OCI-LY7 (cell line): Measurements from ENCODE around the gene ANKS1A.

Experiments used
- EZH2phosphoT487 ChIP-seq: fragments of 200-600 bp; sonication (generic); IDR thresholded peaks from 2 replicates; pipeline ENCODE4 v1.6.1; 2018; ENCODE audit warnings: low read depth, borderline replicate concordance, mild to moderate bottlenecking, mixed run types, antibody characterized with exemption, low read length, moderate library complexity, mixed read lengths
- TF ChIP-seq, protein P1 (sequence below): fragments of 200-600 bp; sonication (generic); conservative IDR thresholded peaks from 2 replicates; pipeline ENCODE4 v1.5.1; 2014; ENCODE audit warnings: mild to moderate bottlenecking, antibody characterized with exemption, low read length, moderate library complexity, mixed read lengths

- TF ChIP-seq, protein P1, sequence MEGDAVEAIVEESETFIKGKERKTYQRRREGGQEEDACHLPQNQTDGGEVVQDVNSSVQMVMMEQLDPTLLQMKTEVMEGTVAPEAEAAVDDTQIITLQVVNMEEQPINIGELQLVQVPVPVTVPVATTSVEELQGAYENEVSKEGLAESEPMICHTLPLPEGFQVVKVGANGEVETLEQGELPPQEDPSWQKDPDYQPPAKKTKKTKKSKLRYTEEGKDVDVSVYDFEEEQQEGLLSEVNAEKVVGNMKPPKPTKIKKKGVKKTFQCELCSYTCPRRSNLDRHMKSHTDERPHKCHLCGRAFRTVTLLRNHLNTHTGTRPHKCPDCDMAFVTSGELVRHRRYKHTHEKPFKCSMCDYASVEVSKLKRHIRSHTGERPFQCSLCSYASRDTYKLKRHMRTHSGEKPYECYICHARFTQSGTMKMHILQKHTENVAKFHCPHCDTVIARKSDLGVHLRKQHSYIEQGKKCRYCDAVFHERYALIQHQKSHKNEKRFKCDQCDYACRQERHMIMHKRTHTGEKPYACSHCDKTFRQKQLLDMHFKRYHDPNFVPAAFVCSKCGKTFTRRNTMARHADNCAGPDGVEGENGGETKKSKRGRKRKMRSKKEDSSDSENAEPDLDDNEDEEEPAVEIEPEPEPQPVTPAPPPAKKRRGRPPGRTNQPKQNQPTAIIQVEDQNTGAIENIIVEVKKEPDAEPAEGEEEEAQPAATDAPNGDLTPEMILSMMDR: no peak
- TF ChIP-seq EZH2phosphoT487: no peak
Measured at GRCh38 chr6:35061102-35061615, 172.1 kb downstream of the ANKS1A start.
